NB4 (cell line): ENCODE data around the gene C1QTNF3.

Source experiments
- CTCF ChIP-seq: IDR thresholded peaks from one replicate; pipeline ENCODE4 v1.5.1; 2012; ENCODE audit warnings: low read depth, low read length
- MAX ChIP-seq: IDR thresholded peaks from 2 replicates; pipeline ENCODE4 v1.6.1; 2011; ENCODE audit warnings: low read depth, low read length
- MYC ChIP-seq: IDR thresholded peaks from 2 replicates; pipeline ENCODE4 v1.6.1; 2011; ENCODE audit warnings: low read depth, low read length
- POLR2A ChIP-seq: IDR thresholded peaks from 2 replicates; pipeline ENCODE4 v1.6.1; 2011; ENCODE audit warnings: mild to moderate bottlenecking; ENCODE audit not compliant: insufficient read length; ENCODE audit errors: extremely low read depth

- no peak for TF ChIP-seq CTCF
- TF ChIP-seq POLR2A, result no peak
- TF ChIP-seq MYC, result no peak
- no peak for TF ChIP-seq MAX
These were observed 4.6 kb downstream of the C1QTNF3 start for GRCh38 chr5:34038390-34038789.
